GM10266 (cell line): Measurements from ENCODE around the gene NT5DC1.

Source experiments
- DNase-seq: peaks from one replicate; pipeline ENCODE4 v3.0.0; 2012; ENCODE audit errors: extremely low spot score
- CTCF ChIP-seq: IDR thresholded peaks from 2 replicates; pipeline ENCODE4 v1.5.1; 2012; ENCODE audit warnings: mild to moderate bottlenecking, low read depth; ENCODE audit not compliant: control insufficient read depth, insufficient read depth; ENCODE audit errors: missing control alignments

NT5DC1 gene

GRCh38 chr6:116115781-116116180, 15.1 kb downstream of the NT5DC1 start:
- no peak for DNase-seq
- no peak for TF ChIP-seq CTCF

GRCh38 chr6:116118608-116119007, 18.0 kb downstream of the NT5DC1 start:
- DNase-seq, result no peak
- no peak for TF ChIP-seq CTCF

- TF ChIP-seq CTCF, result no peak
- DNase-seq, result no peak
These were observed 19.8 kb downstream of the NT5DC1 start for GRCh38 chr6:116120430-116120829.

GRCh38 chr6:116126032-116126431, 25.4 kb downstream of the NT5DC1 start, which contains the start of gene COL10A1:
Gene COL10A1, minus strand, starts transcription at chr6:116126132. Its CDS starts 640 bp downstream, at chr6:116125492.
- no peak for TF ChIP-seq CTCF
- DNase-seq, result no peak

- no peak for TF ChIP-seq CTCF
- no peak for DNase-seq
These were observed 27.3 kb downstream of the NT5DC1 start for GRCh38 chr6:116127771-116128493.

- TF ChIP-seq CTCF, result no peak
- no peak for DNase-seq
These were observed 32.8 kb downstream of the NT5DC1 start for GRCh38 chr6:116133453-116133852.

- no peak for DNase-seq
- TF ChIP-seq CTCF, result no peak
These were observed 35.7 kb downstream of the NT5DC1 start for GRCh38 chr6:116136373-116136772.
